ENCODE measurements around the gene GPR141. TPM values are rescaled to one million over a fixed set of nuclear protein-coding genes. Genes with fewer than 3 reads are reported as not detected.
"Not testable (repeated sequence)": the region's sequence is repeated elsewhere in the genome, so short reads cannot be mapped to it uniquely, and the experiment has no call there.

The GPR141 gene
- total RNA-seq, 1 donor from 2014 or later = not detected

DNA sequence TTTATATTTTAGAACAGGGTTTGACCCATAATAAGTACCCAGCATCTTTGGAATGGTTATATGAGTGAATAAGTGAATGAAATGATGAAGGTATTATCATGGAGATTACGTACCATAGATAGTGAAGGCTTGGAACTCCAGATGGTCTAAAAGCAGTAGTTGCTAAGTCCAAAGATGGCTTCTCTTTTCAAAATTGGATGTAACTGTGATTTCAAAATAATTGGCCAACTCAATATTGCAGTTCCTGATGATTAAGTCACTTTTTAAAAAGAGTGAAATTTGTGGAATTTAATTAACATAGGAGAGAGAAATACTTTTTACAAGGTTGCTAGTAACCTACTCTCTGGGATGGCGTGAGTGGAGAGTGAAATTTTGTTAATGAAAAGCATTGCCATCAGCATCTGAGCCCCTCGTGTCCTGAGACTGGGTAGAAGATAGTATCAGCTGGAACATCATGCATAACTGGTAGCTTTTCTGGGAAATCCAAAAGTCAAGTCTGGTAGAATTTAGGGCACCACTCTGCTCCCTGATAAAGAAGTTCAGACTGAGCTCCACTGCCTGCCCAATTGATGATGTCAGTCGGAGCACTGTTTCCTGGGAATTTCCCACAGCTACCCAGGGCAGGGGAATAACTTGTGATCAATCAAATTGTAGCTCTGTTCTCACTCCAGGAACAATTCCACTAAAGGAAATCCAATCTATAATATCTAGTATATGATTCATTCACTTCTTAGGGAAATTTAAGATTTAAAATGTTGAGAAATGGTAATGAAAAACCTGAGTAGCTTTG lies 3.2 kb downstream of the GPR141 start:
- no peak for DNase-seq (ENCODE audit: low spot score)
- ATAC-seq = no peak

- no peak for ATAC-seq
- DNase-seq (ENCODE audit: low spot score) = no peak
Measured at GRCh38 chr7:37690206-37690605, 6.6 kb downstream of the GPR141 start.

DNA sequence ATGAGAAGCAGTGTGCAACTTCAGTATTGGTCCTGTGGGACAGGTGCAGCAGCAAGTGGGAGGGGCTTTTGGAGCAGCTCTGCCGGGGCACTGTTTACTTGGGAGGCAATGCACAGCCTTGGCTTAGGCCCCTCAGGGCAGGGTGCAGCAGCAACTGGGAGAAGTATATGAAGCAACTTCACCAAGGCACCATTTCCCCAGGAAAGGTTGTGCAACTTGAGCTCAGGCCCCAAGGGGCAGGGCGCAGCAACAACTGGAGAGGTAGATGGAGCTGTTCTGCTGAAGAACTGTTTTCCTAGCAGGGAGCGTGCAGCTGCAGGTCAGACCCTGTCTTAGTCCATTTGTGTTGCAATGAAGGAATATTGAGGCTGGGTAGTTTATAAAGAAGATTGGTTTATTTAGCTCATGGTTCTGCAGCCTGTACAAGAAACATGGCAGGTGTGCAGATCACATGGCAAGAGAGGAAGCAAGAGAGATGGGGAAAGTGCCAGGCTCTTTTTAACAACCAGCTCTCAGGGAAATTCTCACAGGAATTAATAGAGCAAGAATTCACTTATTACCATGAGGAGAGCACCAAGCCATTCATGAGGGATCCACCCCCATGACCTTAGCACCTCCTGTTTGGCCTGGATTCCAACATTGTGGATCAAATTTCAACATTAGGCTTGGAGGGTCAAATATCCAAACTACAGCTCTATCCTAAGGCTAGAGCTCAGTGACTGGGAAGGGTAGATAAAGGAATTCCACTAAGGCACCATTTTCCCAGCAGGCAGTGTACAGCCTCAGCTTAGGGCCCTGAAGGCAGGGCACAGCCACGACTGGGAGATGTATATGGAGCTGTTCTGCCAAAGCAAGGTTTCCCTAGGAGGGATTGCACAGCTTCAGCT lies 10.9 kb downstream of the GPR141 start:
- DNase-seq (ENCODE audit: low spot score) = no peak
- peak; percentile 66 for ATAC-seq

GRCh38 chr7:37698276-37698675 lies 14.7 kb downstream of the GPR141 start:
- DNase-seq (ENCODE audit: low spot score) = no peak
- ATAC-seq = no peak

DNA sequence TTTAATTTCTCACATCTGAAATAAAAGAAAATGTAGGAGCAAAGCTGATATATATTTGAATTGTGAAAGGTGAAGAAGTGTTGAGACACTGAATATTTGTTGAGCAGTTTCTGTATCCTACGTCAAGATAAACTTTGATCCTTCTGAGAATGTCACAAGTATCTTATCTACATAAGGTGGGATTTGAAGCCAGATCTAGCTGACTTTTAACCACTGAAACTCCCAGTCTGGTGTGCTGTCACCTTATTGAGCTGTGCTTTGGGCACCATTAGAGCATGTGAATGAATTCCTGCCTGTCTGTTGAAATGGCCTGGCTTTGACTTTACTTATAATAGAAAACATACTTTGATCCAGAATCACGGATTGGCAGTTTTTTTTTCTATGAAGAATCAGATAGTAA lies 15.2 kb downstream of the GPR141 start:
- ATAC-seq = no peak
- DNase-seq (ENCODE audit: low spot score) = no peak

GRCh38 chr7:37701769-37702168 lies 18.2 kb downstream of the GPR141 start:
- DNase-seq (ENCODE audit: low spot score) (no peak), ATAC-seq (no peak)

- no peak for ATAC-seq
- no peak for DNase-seq (ENCODE audit: low spot score)
Measured at GRCh38 chr7:37703361-37703760, 19.8 kb downstream of the GPR141 start.

DNA sequence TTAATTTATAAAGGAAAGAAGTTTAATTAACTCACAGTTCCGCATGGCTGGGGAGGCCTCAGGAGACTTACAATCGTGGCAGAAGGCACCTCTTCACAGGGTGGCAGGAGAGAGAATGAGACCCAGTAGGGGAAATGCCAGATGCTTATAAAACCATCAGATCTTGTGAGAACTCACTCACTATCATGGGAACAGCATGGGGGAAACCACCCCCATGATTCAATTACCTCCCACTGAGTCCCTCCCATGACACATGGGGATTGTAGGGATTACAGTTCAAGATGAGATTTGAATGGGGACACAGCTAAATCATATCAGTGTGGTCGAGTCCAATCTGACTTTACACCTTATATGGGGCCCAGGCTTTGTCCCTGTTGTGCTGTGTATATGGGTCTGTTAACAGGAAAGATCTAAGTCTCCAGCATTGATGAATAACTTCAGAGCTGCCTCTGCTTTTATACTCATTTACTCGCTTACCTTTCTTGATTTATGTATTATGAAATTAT lies 20.8 kb downstream of the GPR141 start:
- not testable (repeated sequence) for DNase-seq (ENCODE audit: low spot score)

GRCh38 chr7:37705976-37706375 lies 22.4 kb downstream of the GPR141 start:
- DNase-seq (ENCODE audit: low spot score) (no peak), ATAC-seq (peak; percentile 66)

More for the DNA sequence above, 20.8 kb downstream of the GPR141 start:
- ATAC-seq = not testable (repeated sequence)

DNA sequence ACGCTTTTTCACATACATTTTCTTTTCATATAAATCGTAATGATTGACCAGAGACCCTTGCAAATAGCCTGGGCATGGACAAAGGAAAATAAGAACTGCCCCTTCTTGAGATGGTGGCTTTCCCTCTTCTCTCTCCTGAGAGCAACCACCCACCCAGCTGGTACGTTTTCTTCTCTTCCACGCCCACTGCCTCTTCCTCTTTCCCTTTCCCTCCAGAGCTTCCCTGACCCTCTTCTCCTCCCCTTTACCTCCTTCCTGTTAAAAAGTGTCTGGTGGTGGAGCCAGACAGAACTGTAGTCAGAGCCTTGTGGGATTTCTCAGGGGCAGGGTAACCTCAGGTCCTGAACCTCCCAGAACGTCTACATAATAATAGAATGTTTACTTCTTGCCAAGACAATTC lies 23.2 kb downstream of the GPR141 start:
- ATAC-seq (no peak), DNase-seq (ENCODE audit: low spot score) (no peak)

- ATAC-seq = no peak
- no peak for DNase-seq (ENCODE audit: low spot score)
Measured at GRCh38 chr7:37707754-37708485, 24.4 kb downstream of the GPR141 start.

GRCh38 chr7:37709631-37710509 lies 26.3 kb downstream of the GPR141 start:
- no peak for ATAC-seq
- DNase-seq (ENCODE audit: low spot score) = no peak

DNA sequence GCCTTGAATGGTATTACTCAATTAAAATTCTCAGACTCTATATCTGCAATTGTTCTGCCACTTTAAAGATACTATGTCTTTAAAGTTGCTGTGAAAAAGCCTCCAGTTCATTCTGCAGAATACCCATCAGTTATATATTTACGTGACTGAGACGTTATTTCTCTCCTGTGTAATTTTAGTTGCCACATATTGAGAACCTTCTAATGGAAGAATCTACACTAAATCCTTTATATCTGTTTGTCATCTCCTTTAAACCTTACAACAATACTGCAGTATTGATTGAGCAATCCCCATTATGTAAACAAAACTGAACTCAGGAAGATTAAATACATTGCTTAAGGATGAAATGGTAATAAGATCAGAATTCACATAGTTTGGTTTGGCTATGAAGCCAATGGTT lies 30.0 kb downstream of the GPR141 start:
- ATAC-seq = no peak
- no peak for DNase-seq (ENCODE audit: low spot score)

DNA sequence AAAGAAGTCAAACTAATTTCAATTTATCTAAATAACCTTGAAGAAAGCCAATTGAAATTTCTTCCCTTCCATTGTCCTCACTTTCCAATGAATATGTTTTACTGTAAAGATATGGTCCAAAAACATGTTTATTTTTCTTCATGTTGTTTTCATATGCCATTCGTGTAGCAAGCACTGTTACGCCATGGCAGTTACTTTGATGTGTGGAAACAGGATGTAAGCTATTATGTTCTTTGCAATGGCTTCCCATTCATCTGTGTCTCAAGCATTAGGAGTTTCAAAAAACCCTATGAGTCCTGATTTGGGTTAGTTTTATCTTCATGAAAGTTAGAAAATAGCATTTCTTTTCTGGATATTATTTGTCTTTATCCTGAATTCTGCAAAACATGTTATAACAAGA lies 31.0 kb downstream of the GPR141 start:
- no peak for ATAC-seq
- DNase-seq (ENCODE audit: low spot score) = no peak

DNA sequence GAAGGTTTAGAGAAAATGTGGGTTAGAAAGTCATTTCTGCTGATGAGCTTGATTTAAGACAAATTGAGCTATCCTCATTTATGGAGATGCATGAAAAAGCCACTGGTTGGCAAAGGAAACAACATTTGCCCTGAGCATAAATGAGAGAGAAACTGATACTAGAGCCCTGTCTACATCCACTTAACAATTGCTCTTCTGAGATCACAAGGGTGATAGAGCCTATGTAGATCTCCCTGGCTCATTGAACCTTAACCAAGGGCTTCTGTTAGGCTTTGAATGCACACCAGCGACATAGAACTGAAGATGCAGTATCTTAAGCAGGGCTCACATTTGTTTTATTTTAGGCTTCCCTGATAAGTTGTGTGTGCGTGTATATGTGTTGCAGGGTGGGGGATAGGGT lies 35.0 kb downstream of the GPR141 start:
- ATAC-seq (no peak), DNase-seq (ENCODE audit: low spot score) (no peak)

DNA sequence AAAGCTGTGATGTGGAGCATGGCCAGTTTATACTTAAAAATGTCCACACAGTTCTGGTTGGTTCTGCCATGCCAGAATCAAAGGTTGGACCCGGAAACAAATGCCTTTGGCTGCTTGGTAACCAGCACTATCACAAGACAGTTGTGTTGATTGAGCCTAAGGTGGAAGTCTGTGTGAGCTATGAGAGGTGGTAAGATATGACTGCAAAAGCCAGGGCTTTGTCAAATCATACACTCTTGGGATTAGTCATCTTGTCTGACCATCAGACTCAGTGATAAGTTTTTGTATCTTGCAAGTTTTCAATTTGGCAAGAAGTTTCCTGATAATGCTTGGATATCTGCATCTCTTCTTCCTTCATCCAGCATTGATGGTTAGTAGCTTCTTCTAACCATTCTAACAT lies 35.5 kb downstream of the GPR141 start:
- DNase-seq (ENCODE audit: low spot score) (no peak), ATAC-seq (no peak)

- no peak for ATAC-seq
- DNase-seq (ENCODE audit: low spot score) = no peak
Measured at GRCh38 chr7:37724732-37725131, 41.2 kb downstream of the GPR141 start.

DNA sequence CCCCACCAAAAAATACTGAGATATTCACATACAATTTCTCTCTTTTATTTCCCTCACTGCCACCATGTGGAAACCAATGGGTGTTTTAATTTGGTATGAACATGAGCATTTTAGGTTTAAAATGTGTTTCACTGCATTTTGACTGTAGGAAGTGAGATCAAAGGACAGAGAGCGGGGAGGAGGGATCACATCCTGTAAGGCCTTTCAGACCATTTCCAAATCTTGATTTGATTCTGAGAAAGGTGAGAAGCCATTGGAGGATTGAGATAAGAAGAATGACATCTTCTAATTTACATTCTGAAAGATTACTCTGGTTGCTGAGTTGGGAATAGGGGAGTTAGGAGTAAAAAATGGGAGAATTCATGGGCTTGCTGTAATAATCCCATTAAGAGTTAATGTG lies 42.5 kb downstream of the GPR141 start:
- no peak for DNase-seq (ENCODE audit: low spot score)
- ATAC-seq = no peak

DNA sequence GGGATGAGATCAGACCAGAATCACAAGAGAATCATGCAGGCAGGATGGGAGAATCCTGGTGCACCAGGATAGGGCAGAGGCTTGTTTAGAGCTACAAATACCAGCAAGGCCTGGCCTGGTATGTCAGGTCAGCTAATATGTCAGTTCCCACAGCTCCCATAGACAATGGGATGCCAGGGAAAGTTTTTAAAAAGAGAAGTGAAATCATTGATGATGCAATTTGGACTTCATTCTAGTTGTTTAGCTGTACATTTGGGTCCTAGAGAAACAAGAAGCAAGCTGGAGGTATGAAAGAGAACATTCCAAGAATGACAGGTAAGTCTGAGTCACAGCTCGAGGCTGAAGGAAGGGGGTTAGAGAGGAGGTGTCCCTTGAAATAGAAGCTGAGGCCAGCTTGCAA lies 45.2 kb downstream of the GPR141 start:
- no peak for ATAC-seq
- no peak for DNase-seq (ENCODE audit: low spot score)

GRCh38 chr7:37729181-37729580 lies 45.6 kb downstream of the GPR141 start:
- ATAC-seq (no peak), DNase-seq (ENCODE audit: low spot score) (no peak)

Measured in left lobe of liver (tissue), 2 donors.